ENCODE data around the gene DSC3.
"Not testable (repeated sequence)": the region's sequence is repeated elsewhere in the genome, so short reads cannot be mapped to it uniquely, and the experiment has no call there.

The DSC3 gene

DNA sequence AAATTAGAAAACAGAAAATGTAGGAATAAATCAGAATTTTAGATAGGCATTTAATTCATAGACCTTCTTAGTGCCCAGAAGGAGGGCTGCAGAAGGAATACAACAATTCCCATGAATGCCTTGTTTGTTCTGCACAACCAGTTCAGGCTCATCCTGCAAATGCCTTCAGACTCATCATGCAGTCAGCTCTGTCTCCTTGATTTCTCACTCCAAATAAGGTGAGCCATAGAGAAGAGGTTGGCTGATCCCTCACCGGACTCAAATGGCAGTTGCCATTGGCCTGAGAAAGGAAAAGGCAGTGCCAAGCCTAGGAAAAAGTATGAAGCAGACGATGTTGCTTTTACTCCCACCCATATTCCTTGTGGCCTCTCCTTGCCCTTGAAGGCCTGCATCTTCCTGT is 50.3 kb downstream of the DSC3 start:
- POLR2A ChIA-PET, result no interaction called here
- DNase-seq (ENCODE audit: extremely low spot score), result no peak
- TF ChIP-seq SP1 (IDR thresholded peaks at IDR 0.05), result no peak
- no peak for TF ChIP-seq TARDBP (IDR thresholded peaks at IDR 0.05)
- TF ChIP-seq FOXK2 (IDR thresholded peaks at IDR 0.05), result no peak
- no peak for TF ChIP-seq ZNF384 (IDR thresholded peaks at IDR 0.05)
- TF ChIP-seq FOXM1 (IDR thresholded peaks at IDR 0.05; ENCODE audit: borderline replicate concordance), result no peak
- no peak for TF ChIP-seq CTBP1 (IDR thresholded peaks at IDR 0.05; ENCODE audit: borderline replicate concordance)
- TF ChIP-seq FOXA1 (IDR thresholded peaks at IDR 0.05), result no peak
- CTCF ChIA-PET, result no interaction called here

DNA sequence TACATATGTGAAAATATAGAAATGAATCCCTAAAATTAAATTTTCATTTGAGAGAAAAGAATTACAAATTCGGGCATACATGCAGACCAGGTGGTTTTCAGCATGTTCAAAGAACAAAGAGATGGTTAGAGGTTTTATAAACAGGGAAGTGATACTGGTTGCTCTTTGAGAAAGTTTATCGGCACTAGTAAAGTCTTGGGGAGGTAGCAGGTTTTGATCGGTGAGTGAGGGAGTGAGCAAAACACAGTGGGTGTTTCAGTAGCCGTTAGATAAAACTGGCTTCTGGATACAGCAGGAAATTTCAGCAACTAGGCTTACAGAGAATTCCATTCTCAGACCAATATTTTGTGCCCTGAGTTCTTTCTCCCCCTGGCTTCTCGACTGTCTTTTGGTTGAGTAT is 51.1 kb downstream of the DSC3 start:
- no peak for TF ChIP-seq ZNF384 (IDR thresholded peaks at IDR 0.05)
- POLR2A ChIA-PET, result no interaction called here
- no peak for DNase-seq (ENCODE audit: extremely low spot score)
- CTCF ChIA-PET, result no interaction called here

DNA sequence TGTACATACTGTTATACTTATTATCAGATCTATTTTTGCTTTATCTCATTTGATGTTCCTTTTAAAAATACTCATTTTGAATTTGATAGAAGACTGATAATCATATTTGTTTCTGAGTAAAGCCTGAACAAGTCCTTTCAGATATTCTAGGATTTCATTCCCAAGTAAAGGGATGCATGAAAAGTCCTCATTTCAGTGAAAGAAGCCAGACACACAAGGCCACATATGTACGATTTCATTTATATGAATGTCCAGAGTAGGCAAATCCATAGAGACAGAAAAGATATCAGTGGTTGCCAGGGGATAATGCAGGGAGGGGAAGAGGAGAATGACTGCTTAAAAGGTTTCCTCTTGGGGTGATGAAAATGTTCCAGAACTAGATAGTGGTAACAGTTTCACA is 53.4 kb downstream of the DSC3 start:
- ChIA-PET POLR2A (no interaction called here), CTCF (no interaction called here)
- TF ChIP-seq FOXM1 (IDR thresholded peaks at IDR 0.05; ENCODE audit: borderline replicate concordance), result no peak
- DNase-seq (ENCODE audit: extremely low spot score), result no peak

DNA sequence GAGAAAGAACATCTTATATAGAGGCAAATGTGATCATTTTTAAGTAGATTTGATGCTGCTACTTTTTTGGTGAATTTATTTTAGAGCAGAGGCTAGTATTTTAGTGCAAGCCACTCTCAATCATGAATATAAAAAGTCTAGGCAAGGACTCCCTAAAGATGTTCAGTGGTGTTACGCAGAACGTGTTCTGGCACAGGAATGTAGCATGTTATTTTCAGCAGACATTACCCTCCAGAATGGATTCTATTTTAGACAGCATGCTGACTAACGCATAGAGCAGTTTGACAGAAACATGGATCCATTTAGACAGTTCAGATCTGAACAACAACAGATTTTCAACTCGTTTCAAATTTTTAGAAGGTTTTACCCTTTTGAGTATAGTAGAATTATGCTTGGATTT is 54.1 kb downstream of the DSC3 start:
- DNase-seq (ENCODE audit: extremely low spot score), result no peak
- TF ChIP-seq, protein P1, sequence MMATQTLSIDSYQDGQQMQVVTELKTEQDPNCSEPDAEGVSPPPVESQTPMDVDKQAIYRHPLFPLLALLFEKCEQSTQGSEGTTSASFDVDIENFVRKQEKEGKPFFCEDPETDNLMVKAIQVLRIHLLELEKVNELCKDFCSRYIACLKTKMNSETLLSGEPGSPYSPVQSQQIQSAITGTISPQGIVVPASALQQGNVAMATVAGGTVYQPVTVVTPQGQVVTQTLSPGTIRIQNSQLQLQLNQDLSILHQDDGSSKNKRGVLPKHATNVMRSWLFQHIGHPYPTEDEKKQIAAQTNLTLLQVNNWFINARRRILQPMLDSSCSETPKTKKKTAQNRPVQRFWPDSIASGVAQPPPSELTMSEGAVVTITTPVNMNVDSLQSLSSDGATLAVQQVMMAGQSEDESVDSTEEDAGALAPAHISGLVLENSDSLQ (IDR thresholded peaks at IDR 0.05), result no peak
- TF ChIP-seq FOXM1 (IDR thresholded peaks at IDR 0.05; ENCODE audit: borderline replicate concordance) (no peak), ZNF384 (IDR thresholded peaks at IDR 0.05) (no peak), LEF1 (IDR thresholded peaks at IDR 0.05; ENCODE audit: borderline replicate concordance) (no peak)
- CTCF ChIA-PET, result no interaction called here
- POLR2A ChIA-PET, result no interaction called here

DNA sequence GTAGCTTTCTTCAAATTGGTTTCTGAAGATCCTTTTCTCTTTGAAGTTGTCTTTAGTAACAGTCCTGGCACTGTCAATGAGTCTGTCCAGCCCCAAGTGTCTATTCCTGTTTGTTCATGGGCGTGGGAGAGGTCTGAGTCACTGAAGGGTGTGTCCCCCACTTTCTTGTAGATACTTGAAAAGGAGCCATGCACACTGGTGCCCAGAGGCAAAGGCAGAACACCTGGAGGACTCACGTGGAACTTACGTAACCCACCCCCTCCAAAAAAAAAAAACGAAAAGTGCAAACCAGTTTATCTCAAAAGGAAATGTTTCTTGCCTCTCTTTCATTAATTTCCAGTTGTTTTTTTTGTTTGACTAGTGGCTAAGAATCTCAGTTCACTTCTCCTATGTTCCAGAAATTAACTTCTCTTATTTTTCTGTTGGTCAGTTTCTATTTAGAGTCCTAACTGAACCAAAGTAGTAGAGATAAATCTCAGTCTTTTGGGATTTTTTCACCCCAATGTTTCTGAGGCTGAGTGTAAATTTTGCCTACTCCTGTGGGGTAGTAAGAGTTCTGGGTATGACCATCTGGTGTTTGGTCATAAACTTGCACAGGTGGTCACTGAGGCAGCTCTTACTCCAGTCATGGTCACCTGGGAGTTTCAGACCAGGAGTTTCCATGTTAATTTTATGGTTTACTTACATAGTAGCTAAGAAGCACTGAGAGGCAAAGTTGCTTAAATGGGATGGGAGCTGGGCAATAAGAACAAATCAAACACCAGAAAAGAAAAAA is 54.9 kb downstream of the DSC3 start:
- DNase-seq (ENCODE audit: extremely low spot score), result no peak
- no peak for TF ChIP-seq SP1 (IDR thresholded peaks at IDR 0.05)
- TF ChIP-seq ZNF384 (IDR thresholded peaks at IDR 0.05), result no peak
- no peak for TF ChIP-seq CTBP1 (IDR thresholded peaks at IDR 0.05; ENCODE audit: borderline replicate concordance)
- TF ChIP-seq FOXK2 (IDR thresholded peaks at IDR 0.05), result no peak
- TF ChIP-seq ELF4 (IDR thresholded peaks at IDR 0.05), result no peak
- TF ChIP-seq TARDBP (IDR thresholded peaks at IDR 0.05), result no peak
- TF ChIP-seq, protein P1 (IDR thresholded peaks at IDR 0.05), result no peak
- no peak for TF ChIP-seq BHLHE40 (IDR thresholded peaks at IDR 0.05; ENCODE audit: borderline replicate concordance)
- TF ChIP-seq L3MBTL2 (conservative IDR thresholded peaks at IDR 0.05), result no peak
- no peak for TF ChIP-seq NFRKB (IDR thresholded peaks at IDR 0.05)
- TF ChIP-seq HDGF (IDR thresholded peaks at IDR 0.05; ENCODE audit: borderline replicate concordance), result no peak
- ChIA-PET CTCF (interaction anchor here (0.6 kb wide), 2 partner anchors 221 to 569 kb away, joined by 3 to 4 read pairs; no protein-coding TSS in a partner anchor), POLR2A (no interaction called here)

DNA sequence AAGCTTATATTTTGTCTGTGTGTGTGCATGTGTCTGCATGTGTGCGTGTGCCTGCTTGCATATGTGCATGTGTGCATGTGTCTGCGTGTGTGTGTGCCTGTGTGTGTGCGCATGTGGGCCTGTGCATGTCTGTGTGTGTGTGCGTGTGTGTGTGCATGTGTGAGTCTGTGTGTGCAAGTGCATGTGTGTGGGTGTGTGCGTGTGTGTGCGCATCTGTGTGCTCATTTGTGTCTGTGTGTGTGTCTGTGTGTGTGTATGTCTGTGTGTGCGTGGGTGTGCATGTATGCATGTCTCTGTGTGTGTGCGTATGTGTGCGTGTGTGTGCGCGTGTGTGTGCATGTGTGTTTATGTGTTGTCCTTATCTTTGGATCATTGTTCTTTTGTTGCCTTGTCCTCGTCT is 56.8 kb downstream of the DSC3 start:
- CTCF ChIA-PET, result interaction anchor here (0.6 kb wide), 1 partner anchor 520 kb away, joined by 3 read pairs; no protein-coding TSS in a partner anchor

DNA sequence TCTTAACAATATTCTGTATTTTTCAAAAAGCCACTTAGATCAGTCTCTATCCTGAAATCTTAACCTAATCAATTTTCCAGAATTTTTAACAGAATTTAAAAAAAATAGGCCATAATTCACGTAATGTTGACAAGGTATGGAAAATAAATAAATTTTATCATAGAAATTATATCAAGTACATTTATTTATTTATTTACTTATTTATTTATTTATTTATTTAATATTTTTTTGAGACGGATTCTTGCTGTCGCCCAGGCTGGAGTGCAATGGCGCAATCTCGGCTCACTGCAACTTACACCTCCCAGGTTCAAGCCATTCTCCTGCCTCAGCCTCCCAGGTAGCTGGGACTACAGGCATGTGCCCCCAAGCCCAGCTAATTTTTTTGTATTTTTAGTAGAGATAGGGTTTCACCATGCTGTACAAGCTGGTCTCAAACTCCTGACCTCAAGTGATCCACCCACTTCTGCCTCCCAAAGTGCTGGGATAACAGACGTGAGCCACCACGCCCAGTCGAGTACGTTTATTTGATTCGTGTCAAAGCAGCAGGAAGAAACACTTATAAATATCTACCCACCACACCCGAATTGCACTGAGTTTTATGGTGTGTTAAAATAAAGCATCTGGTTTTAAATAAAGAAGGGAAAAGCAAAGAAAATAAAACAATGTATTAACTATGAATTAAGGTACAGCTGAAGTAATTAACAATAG is 60.1 kb downstream of the DSC3 start:
- CTCF ChIA-PET, result interaction anchor here (1.4 kb wide), 1 partner anchor 11 kb away, joined by 4 read pairs; no protein-coding TSS in a partner anchor
- DNase-seq (ENCODE audit: extremely low spot score), result no peak
- POLR2A ChIA-PET, result no interaction called here
- no peak for TF ChIP-seq BHLHE40 (IDR thresholded peaks at IDR 0.05; ENCODE audit: borderline replicate concordance)
- no peak for TF ChIP-seq LEF1 (IDR thresholded peaks at IDR 0.05; ENCODE audit: borderline replicate concordance)
- TF ChIP-seq FOXA1 (IDR thresholded peaks at IDR 0.05), result no peak
- TF ChIP-seq ELF4 (IDR thresholded peaks at IDR 0.05), result no peak
- TF ChIP-seq ARNT (IDR thresholded peaks at IDR 0.05), result no peak
- TF ChIP-seq L3MBTL2 (conservative IDR thresholded peaks at IDR 0.05), result no peak
- no peak for TF ChIP-seq NFRKB (IDR thresholded peaks at IDR 0.05)
- no peak for TF ChIP-seq ZNF384 (IDR thresholded peaks at IDR 0.05)
- TF ChIP-seq SP1 (IDR thresholded peaks at IDR 0.05), result no peak
- TF ChIP-seq HDGF (IDR thresholded peaks at IDR 0.05; ENCODE audit: borderline replicate concordance), result no peak
- no peak for TF ChIP-seq FOXM1 (IDR thresholded peaks at IDR 0.05; ENCODE audit: borderline replicate concordance)

More for the DNA sequence above, 56.8 kb downstream of the DSC3 start:
- POLR2A ChIA-PET, result no interaction called here
- TF ChIP-seq ZNF384 (IDR thresholded peaks at IDR 0.05) (no peak), SUZ12 (IDR thresholded peaks at IDR 0.05) (no peak), ELF4 (IDR thresholded peaks at IDR 0.05) (no peak), SP1 (IDR thresholded peaks at IDR 0.05) (no peak), LEF1 (IDR thresholded peaks at IDR 0.05; ENCODE audit: borderline replicate concordance) (no peak), TARDBP (IDR thresholded peaks at IDR 0.05) (no peak), NFRKB (IDR thresholded peaks at IDR 0.05) (no peak)
- no peak for DNase-seq (ENCODE audit: extremely low spot score)

DNA sequence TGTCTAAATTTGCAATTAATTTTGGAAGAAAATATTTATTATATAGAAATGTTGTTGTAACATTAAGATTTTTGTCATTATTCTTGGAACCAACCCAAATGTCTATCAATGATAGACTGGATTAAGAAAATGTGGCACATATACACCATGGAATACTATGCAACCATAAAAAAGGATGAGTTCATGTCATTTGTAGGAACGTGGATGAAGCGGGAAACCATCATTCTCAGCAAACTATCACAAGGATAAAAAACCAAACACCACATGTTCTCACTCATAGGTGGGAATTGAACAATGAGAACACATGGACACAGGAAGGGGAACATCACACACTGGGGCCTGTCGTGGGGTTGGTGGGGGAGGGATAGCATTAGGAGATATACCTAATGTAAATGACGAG is 64.5 kb downstream of the DSC3 start:
- DNase-seq (ENCODE audit: extremely low spot score); POLR2A ChIA-PET; CTCF ChIA-PET: not testable (repeated sequence)
